Activated gamma-delta T cell treated with anti-CD3 and anti-CD28 coated beads, Interleukin-2, amount 50 U/mL, for 16 hours (primary cell): ENCODE data around the gene EVA1C.
"Not testable (repeated sequence)": the region's sequence is repeated elsewhere in the genome, so short reads cannot be mapped to it uniquely, and the experiment has no call there.

Experiments used
- DNase-seq: peaks from one replicate; pipeline ENCODE4 v3.0.0-alpha.2; 2020; ENCODE audit warnings: low read depth

The EVA1C gene

DNA sequence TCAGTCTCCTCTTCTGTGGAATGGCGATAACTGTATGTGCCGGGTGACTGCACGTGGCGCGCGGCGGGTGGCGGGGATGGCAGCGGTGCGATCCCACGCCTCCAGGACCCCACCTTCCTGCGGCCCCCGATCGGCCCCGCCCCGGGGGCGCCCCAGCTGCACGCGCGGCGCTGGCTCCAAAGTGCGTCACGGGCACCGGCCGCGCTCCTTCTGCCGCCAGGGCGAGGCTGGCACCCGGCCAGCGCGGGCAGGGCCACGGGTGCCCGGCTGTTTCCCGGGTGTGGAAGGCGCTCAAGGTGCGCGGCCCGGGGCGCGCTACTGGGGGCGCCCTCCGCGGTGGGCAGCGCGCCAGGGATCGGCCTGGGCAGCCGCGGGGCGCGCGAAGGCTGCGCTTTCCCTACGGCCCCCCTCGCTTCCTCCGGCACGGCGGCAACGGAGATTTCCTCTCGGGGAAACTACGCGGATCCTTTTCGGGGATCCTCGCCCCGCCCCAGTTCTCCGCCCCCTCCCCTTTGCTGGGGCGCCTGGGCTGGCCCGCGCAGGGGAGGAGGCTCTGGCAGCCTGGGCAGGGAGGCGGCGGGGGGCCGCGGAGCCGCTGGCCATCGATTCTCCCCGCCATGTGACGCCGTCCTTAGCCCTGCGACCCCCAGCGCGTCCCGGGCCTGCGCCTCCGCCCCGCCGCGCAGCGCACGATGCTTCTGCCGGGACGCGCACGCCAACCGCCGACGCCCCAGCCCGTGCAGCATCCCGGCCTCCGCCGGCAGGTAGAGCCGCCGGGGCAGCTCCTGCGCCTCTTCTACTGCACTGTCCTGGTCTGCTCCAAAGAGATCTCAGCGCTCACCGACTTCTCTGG, at the start of gene EVA1C:
EVA1C (plus strand) TSS at position 545 of the 853 bp plus-strand sequence; CDS start at position 693, 148 bp downstream.
- peak; percentile 47 for DNase-seq

- DNase-seq, result no peak
Measured at GRCh38 chr21:32364387-32364786, 48.1 kb upstream of the EVA1C start.

DNA sequence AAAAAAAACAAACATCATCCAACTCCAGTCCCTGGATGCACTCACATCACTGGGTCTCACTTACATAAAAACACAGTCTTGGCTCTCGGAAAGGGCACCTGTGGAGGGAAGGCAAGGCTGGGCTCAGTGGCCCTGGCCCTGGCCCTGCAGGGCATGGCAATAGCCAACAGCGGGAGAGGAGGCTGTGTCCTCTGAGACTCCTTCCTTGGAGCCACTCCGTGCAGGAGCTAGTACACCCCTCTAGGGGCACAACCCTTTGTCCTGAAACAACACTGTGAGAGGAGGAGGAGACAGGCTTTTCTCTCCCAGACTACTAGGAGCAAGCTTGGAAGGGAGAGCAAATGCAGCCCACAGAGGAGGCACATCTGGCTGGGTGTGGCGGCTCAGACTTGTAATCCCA, 47.7 kb upstream of the EVA1C start:
- DNase-seq, result no peak

DNA sequence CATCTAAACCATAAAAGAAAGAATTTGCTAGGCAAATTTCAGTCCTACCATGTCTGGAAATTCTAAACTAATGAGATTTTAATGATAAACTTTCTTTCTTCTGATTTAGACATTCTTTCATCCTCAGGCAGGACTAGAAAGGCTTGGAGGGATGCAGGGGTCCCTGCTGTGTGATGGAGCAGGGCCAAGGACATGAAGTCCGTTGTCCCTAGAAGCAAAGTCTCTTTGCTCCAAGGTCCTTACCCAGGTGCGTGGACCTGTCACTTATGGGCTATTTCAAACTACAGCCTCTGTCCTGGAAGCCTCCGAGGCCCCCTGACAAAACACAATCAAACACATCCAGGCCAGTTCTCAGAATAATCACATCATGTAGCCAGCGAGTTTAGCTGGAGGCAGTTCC, 46.3 kb upstream of the EVA1C start:
- DNase-seq, result no peak

- no peak for DNase-seq
Measured at GRCh38 chr21:32367158-32367557, 45.3 kb upstream of the EVA1C start.

- no peak for DNase-seq
Measured at GRCh38 chr21:32368386-32368785, 44.1 kb upstream of the EVA1C start.

DNA sequence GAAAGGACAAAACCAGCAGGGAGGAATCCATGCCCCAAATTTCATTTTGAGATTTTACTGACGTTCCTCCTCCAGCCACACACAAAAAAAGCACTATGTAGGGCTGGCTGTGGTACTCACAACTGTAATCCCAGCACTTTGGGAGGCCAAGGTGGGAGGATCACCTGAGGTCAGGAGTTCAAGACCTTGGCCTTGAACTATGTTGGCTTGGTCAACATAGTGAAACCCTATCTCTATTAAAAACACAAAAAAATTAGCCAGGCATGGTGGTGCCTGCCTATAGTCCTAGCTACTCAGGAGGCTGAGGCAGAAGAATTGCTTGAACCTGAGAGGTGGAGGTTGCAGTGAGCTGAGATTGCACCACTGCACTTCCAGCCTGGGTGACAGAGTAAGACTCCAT, 43.5 kb upstream of the EVA1C start:
- not testable (repeated sequence) for DNase-seq

- DNase-seq, result no peak
Measured at GRCh38 chr21:32370998-32371766, 41.3 kb upstream of the EVA1C start.

DNA sequence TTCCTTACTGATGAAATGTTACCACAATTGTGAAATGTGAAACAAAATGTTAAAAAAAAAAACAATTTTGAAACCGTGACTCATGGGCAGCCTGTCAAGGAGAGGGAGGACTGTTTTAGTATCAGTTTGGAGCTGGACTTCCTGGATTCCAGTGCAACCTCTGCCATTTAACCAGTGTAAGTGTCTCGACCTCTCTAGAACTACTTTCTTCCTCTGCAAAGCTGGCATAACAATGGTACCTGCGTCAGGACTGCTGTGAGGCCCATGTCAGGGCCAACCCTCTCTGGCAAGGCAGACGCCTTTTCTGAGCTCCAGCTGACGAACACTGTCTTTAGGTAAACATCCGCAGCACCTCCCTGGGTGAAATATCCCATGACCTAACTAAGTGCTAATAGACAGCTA, 40.6 kb upstream of the EVA1C start:
- DNase-seq, result no peak

DNA sequence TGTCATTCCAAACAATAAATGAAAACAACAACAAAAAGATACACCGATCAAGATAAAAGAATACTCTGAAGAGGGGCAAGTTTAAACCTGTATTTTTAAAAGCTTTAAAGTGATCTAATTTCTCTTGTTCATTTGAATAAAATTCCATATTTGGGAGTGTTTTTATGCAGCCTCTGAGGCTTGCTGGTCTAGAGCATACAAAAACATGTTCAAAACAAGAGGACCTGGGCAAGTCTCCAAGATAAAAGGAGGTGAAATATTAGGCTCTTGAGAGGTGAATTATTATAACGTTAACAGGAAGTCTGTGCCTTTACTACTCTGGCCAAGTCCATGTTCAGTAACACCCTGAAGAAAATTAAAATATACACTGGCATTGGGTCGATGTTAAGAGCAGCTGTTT, 39.8 kb upstream of the EVA1C start:
- no peak for DNase-seq

- DNase-seq, result no peak
Measured at GRCh38 chr21:32377506-32377905, 35.0 kb upstream of the EVA1C start.

DNA sequence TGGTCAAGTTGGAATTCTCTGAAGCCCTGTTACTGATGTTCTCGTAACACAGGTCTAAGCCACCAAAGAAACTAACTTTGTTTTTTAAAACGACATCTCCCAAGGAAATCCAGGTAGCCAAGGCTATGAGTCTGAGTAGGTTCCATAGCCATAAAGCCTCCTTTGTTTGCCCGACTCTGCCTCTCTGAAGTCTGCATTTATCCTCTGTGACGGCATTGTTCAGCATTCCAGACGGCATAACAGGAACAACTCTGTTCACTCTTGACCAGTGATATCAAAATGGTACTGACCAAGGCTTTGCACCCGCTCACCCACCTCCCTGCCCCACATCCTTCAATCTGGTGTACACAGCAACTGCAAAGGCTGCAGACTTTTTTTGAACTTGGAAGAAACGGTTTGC, 34.5 kb upstream of the EVA1C start:
- no peak for DNase-seq

DNA sequence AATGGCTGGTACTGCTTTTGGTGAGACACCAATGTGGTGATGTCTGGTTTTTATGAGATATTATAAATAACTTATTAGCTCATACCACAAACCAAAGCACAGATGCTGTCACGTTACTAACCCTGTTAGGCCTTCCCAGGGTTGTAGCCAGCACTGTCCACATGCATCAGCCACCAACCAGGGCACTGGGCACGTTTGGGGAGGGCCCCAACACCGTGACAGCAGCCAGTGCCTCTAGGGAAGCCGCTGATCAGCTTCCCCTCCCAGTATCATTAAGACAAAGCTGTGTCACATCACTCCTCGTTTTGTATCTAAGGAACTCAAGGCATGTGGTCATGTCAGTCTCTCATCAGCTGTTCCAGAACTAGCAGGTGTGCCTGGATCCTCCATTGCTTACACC, 33.5 kb upstream of the EVA1C start:
- no peak for DNase-seq

- no peak for DNase-seq
Measured at GRCh38 chr21:32380940-32381339, 31.6 kb upstream of the EVA1C start.

DNA sequence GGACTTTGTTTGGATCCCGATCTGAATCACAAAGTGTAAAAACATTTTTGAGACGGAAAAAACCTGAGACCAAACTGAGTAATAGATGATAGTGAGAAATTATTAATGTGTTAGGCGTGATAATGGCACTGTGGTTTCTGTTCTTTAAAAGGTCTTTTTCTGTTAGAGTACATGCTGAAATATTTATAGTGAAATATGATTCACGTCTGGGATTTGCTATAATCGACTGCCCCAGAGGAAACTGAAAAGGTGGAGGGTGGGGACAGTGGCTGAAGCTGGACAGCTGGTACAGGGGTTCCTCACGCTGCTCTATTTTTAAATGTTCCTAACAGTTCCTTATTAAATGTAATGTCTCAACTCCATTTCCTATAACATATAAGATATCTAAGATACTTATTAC, 30.9 kb upstream of the EVA1C start:
- no peak for DNase-seq

GRCh38 chr21:32382108-32382644, 30.3 kb upstream of the EVA1C start:
- DNase-seq, result no peak

DNA sequence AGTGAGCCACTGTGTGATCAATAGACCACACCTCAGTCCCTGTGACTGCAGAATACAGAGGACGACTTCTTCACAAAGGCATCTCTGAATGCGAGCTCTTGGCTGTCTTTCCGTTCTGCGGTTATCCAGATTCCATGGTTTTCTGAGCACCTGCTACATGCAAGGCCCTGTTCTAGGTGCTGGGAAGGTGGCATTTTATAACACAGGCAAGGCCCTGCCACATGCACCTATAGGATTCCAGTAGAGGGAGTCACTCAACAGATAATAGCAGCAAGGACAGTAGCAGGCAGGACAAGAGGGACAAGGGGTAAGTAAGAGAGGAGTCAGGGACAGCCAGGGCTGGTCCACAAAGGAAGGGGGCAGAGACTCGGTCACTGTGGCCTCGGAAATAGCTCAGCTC, 28.7 kb upstream of the EVA1C start:
- DNase-seq, result no peak

DNA sequence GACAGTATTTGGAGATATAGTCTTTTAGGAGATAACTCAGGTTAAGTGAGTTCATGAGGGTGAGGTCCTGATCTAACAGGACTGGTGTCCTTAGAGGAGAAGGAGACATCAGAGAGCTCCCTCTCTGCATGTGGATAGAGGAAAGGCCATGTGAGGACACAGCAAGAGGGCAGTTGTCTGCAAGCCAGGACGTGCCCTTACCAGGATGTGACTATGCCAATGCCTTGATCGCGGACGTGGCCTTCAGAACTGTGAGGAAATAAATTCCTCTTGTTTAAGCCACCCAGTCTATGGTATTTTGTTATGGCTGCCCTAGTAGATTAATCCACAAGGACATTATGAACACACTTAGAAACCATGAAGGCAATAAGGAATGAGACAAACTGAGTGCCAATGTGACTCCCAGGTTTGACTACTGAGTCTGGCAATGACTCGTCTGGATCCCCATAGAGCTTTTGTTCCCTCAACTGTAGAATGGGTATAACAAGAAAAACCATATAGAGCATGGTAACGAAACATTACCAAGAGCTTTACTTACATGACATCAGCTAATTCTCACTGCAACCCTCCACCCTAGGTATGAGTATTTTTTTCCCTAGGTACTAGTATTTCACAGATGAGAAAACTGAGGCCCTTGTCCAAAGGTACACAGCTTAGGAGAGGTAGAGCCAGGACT, 26.2 kb upstream of the EVA1C start:
- no peak for DNase-seq

GRCh38 chr21:32387151-32387550, 25.4 kb upstream of the EVA1C start:
- DNase-seq, result no peak

DNA sequence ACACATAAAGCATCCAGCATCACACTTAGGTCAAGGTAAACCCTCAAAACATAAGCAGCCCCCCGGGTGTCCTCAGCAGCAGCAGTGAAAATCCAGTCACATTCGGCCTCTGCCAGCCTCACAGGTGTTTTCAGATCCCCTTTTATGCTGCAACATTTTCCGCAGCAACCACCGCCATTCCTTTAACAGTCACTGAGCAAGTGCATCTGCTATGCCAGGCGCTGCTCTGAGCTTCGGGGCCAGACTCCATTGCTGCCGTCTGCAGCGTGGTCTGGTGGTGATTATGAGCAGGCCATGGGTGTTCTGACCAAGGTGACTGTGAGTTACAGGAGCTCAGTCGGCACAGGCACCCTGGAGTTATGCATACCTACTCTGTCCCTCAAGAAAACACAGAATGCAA, 24.2 kb upstream of the EVA1C start:
- no peak for DNase-seq

DNA sequence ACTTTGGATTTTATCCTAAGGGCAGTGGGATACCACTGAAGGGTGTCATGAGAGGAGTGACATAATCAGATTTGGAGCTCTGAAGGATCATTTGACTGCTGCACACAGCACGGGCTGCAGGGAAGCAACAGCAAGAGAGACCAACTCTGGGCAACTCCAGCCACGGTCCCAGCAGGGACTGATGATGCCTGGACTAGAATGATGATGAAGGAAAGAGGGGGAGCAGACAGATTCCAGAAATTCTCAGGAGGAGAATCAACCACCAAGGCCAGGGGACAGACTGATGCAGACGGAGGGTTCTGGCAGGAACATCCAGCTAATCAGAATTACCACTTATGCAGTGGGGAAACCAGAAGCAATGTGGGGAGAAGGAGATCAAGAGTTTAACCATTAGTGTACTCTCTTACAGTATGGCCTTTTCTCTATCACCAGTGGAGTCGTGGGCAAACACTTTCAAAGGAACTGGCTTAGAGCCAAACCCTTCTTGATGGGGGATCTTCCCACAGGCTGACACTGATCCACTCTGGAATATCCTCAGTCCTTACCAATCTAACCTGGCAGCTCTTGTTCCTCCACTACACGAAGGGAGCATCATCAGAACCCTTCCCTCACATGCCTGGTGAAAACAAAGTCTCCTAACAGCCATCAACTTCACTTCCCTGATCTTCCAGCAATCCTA, 23.0 kb upstream of the EVA1C start:
- no peak for DNase-seq
